Endothelial cell of hepatic sinusoid (primary cell): ENCODE data around the gene CDK12.

Source experiments
- in situ Hi-C: cut with HindIII; loops from 2 replicates; pipeline ENCODE4 v1.10.0; 2017; ENCODE audit warnings: low sequenced_read_pairs

Gene CDK12

GRCh38 chr17:39547713-39548478 is 86.6 kb downstream of the CDK12 start:
- in situ Hi-C loops: no loop called here

- in situ Hi-C loops: no loop called here
Observed at GRCh38 chr17:39548494-39549225, 87.4 kb downstream of the CDK12 start.

GRCh38 chr17:39549747-39550573 is 88.7 kb downstream of the CDK12 start:
- in situ Hi-C loops: no loop called here

GRCh38 chr17:39551879-39552278 is 90.6 kb downstream of the CDK12 start:
- in situ Hi-C loops: no loop called here

DNA sequence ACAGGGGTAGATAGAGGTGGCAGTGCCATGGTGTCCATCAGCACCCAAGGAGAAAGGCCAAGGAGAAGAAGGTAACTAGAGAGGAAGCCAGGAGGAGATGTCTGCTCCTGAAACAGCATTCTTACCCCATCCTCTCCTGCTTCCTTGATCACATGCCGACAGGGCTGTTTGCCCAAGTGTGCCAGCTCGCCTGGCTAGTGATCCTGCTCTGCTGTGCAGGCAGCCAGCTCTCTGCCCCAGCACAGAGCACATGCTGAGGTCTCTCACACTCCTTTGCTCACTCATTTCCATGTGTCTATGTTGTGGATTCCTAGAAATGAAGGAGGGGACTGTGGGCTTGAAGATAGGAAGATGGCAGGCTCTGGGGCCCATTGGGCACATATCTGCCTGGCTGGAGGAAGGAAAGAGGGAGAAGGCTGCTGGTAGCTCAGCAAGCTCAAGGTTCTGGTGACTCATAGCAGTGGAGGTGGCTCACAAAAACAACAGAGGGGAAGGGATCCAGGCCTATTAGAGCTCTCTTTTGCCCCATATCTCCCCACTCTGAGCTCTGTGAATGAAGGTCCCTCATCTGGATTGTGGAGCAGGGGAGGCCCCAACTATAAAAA is 92.2 kb downstream of the CDK12 start:
- in situ Hi-C loops: no loop called here

DNA sequence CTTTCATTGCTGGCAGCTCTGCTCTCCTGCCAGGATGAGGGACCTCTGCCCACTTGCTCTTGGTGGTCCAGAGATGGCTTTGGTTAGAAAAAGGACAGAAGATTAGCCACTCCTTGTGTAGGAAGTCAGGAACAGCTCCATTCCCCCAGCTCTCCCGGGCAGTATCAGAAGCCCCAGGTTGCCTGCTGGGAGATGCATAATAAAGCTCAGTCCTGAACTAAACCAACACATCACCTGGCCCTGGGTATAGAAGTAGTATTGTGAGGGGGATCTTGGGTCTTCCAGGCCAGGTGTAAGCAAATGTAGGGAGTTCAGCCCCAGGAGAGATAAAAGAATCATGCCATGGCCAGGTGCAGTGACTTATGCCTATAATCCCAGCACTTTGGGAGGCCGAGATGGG is 94.1 kb downstream of the CDK12 start:
- in situ Hi-C loops: no loop called here

- in situ Hi-C loops: no loop called here
Observed at GRCh38 chr17:39556423-39556822, 95.1 kb downstream of the CDK12 start.

GRCh38 chr17:39562395-39562794 is 101.1 kb downstream of the CDK12 start:
- in situ Hi-C loops: no loop called here

- in situ Hi-C loops: no loop called here
Observed at GRCh38 chr17:39562976-39563375, 101.7 kb downstream of the CDK12 start.

DNA sequence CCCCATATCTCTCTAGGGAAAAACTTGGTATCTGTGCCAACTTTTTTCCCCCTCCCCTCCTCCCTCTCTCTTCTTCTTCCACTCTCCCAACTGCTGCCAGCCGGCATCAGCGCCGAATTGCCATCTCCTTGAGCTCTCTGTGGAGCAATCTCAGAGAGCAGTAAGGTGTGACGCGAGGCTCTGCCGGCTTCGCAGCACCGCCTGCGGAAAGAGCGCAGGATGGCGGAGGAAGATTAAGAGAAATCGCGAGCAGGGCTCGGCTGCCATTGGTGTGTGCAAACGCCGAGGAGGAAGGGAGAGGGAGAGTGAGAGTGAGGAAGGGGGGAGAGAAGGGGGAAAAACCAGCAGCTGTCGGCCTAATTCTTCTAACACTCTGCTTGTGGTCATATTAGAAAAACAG is 102.2 kb downstream of the CDK12 start:
- in situ Hi-C loops: no loop called here

DNA sequence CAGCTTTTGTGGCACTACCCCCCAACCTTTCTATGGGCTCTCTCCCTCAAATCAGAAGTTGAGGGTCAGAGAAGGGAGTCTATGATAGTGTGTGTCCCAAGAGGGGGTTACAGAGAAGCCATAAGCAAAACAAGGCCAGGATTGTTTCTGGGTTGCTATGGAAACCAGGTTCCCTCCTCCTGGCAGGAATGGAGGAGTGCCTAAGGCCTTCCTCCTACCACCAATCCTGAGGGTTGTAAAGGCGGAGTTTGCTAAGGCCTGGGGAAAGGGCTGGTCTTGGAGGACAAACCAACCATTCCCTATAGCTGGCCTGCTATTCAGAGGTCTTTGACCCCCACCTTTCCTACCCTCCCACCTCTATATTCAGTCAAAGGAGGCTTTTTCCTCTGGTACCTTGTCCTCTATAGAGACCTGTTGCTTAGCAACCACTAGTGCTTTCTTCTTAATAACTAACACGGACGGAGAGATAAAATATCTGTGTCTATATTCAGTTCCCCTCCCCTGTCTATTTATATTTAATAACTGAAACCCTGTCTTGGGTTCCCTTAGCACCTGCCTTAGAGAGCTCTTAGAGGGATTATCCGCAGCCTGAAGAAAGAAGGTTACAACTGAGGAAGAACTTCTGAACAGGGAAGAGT is 103.0 kb downstream of the CDK12 start:
- in situ Hi-C loops: no loop called here

DNA sequence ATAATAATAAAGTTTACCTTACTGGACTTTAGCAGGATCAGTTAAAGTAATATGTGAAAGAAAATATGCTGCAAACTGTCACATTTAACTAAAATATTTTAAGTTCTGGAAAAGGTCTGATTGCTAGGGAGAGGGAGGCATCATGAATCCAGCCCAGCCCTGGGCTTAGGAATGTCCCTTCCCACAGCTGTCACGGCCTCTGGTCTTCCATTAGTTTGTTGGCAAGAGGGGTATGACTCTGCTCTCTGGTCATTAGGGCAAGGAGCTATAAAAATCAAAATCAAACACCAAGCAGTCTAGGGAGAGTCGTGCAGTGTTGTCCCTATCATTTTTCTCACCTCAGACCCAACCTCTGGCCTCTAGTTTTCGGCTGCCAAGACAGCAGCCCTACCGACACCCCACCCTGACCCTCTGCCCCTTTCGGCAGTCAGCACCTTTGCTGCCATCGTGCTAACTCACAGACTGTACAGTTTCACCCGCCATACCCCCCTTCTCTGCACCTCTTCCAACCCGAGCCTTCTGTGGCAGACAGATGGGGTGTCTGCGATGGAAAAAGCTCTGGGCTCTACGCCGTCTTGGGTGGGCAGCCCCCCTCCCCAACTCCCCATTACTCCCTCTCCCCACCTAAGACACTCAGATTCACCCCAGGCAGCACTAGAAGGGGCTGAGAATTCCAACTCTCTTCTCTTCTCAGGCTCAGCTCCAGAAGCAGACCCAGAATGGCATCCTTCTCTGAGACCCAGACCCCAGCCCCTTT is 105.0 kb downstream of the CDK12 start:
- in situ Hi-C loops: no loop called here

- in situ Hi-C loops: no loop called here
Observed at GRCh38 chr17:39568702-39569101, 107.4 kb downstream of the CDK12 start.

DNA sequence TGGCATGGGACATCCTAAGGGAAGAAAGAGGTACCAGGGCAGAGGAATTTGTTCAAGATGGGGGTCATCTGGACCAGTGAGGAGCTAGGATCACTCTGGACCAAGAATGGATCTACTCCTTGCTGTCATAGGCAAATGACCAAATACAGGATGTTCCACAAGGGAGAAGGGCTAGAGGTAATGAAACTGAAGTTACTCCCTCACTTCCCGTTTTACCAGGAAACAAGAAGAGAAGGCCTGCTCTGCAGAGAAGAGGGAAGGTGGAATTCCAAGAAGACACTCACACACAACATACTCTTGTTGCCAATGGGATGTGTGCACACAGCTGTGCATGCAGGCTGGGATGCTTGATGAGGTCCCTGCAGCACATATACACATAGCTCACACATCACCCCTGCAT is 107.8 kb downstream of the CDK12 start:
- in situ Hi-C loops: no loop called here

DNA sequence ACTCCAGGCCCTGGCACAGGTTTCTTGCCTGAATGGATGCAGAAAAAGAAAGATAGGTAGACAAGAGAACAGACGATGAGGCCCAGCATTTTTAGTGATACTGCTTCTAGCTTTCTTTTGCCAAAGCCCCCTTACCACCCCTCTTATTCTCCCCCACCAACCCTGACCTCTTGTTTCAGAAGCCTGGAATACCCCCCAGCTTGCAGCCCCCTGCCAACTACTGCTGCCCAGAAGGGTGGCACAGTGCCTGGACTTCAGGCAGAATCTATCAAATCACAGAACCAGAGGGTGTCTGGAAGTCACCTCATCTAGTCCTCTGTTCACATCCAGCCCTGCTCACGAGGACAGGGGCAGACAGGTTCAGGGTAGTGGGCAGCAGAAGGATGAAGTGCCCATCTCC is 110.8 kb downstream of the CDK12 start:
- in situ Hi-C loops: no loop called here

GRCh38 chr17:39573447-39574298 is 112.4 kb downstream of the CDK12 start:
- in situ Hi-C loops: no loop called here

GRCh38 chr17:39576187-39576586 is 114.9 kb downstream of the CDK12 start:
- in situ Hi-C loops: loop anchor here (5.0 kb wide), 1 partner anchor 61 kb away; the partner anchor contains the start of gene STARD3

- in situ Hi-C loops: loop anchor here (5.0 kb wide), 1 partner anchor 59 kb away; the partner anchor contains the start of gene STARD3
Observed at GRCh38 chr17:39578272-39578671, 117.0 kb downstream of the CDK12 start.
